Breast epithelium (tissue), 3 donors: Measurements from ENCODE around the gene SEC11A.

Experiments
- POLR2A ChIP-seq: fragments of 450-650 bp; IDR thresholded peaks from one replicate; pipeline ENCODE4 v1.6.1; 2016; ENCODE audit warnings: antibody characterized with exemption, mild to moderate bottlenecking, moderate library complexity
- POLR2AphosphoS5 ChIP-seq, 3 donors: sonication (generic); formaldehyde crosslinking; IDR thresholded peaks; one replicate each; pipeline ENCODE4 v1.6.1; 2017; ENCODE audit warnings: antibody characterized with exemption in 3 of 3
- TF ChIP-seq, protein P1 (sequence below), 3 donors: fragments of 450-650 bp; IDR thresholded peaks; one replicate each; pipeline ENCODE4 v1.5.1; 2016 to 2017; ENCODE audit warnings: antibody characterized with exemption in 3 of 3, mild to moderate bottlenecking in 3 of 3, moderate library complexity in 3 of 3

DNA sequence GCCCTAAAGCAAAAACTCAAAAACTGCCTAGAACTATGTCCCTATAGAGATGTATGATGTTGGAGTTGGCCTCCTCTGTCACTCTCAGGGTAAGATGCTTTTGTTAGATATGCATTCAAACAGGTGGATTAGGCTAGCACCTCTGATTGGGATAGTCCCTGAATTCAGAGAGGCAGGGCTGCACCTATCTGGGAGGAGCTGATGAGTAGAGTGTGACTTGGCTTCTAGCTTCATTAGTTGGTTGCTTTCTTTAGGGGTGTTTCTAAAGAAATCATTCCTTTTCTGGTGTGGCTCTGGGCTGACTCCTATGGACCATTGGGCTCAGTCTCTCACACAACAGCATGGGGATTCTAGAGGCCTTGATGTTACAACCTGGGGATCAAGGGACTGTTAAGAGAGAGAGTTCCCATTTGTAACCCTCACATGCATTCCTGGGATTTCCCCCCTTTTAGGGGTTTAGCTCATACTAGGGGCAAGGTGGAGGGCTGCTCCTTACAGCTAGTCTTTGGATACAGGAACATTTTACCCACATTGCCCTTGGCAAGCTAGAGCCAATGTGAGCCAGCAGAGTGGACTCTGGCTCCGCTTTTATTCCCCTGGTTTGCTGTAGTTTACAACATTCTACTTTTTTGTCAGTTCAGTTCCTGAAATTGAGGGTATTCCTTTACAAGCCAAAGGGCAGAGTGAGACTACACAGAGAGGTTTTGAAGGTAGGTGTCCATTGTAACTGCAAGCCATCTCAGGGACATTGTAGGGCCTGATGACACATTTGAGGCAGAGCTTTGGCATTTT, 40.0 kb upstream of the SEC11A start:
- TF ChIP-seq, protein P1, sequence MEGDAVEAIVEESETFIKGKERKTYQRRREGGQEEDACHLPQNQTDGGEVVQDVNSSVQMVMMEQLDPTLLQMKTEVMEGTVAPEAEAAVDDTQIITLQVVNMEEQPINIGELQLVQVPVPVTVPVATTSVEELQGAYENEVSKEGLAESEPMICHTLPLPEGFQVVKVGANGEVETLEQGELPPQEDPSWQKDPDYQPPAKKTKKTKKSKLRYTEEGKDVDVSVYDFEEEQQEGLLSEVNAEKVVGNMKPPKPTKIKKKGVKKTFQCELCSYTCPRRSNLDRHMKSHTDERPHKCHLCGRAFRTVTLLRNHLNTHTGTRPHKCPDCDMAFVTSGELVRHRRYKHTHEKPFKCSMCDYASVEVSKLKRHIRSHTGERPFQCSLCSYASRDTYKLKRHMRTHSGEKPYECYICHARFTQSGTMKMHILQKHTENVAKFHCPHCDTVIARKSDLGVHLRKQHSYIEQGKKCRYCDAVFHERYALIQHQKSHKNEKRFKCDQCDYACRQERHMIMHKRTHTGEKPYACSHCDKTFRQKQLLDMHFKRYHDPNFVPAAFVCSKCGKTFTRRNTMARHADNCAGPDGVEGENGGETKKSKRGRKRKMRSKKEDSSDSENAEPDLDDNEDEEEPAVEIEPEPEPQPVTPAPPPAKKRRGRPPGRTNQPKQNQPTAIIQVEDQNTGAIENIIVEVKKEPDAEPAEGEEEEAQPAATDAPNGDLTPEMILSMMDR (IDR thresholded peaks at IDR 0.05), result no peak
- TF ChIP-seq POLR2AphosphoS5 (IDR thresholded peaks at IDR 0.05) (no peak), POLR2A (no peak)
